Coronary artery (tissue), 2 donors: ENCODE data around the gene C1D.

ENCODE experiments used
- DNase-seq: peaks from one replicate; pipeline ENCODE4 v3.0.0-alpha.2; 2017; ENCODE audit warnings: low spot score
- H3K27ac ChIP-seq, 2 donors: fragments of 200-600 bp; sonication (generic); one replicate each; pipeline ENCODE4 v1.5.1; 2016 to 2019
- H3K4me3 ChIP-seq: fragments of 200-600 bp; sonication (generic); 2 replicates; pipeline ENCODE4 v1.5.1; 2016; ENCODE audit warnings: mild to moderate bottlenecking, moderate library complexity
- CTCF ChIP-seq: fragments of 200-600 bp; sonication (generic); IDR thresholded peaks from one replicate; pipeline ENCODE4 v1.5.1; 2019; ENCODE audit warnings: antibody characterized with exemption

The C1D gene

DNA sequence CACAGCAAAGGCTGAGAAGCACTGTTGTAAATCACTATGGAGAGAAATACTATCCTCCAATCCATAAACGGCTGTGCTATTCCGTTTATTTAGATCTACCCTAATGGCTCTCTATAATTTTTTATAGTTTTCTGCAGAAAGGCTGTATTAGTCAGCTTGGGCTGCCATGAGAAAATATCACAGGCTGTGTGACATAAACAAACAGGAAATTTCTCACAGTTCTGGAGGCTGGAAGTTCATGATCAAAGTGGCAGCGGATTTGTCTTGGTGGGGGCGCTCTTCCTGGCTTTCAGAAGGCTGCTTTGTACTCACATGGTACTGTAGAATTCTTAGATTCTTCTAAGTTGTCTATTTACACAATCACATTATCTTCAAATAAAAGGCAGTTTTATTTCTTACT lies 44.1 kb downstream of the C1D start:
- Histone ChIP-seq H3K27ac (no peak overlapping the region), H3K4me3 (no peak overlapping the region)
- DNase-seq = no peak
- no peak for TF ChIP-seq CTCF

- Histone ChIP-seq H3K4me3 (no peak overlapping the region), H3K27ac (no peak overlapping the region)
- DNase-seq = no peak
- no peak for TF ChIP-seq CTCF
Measured at GRCh38 chr2:68009526-68009925, 53.3 kb downstream of the C1D start.

GRCh38 chr2:68000170-68000825 lies 62.5 kb downstream of the C1D start:
- TF ChIP-seq CTCF = no peak
- Histone ChIP-seq H3K27ac (no peak overlapping the region), H3K4me3 (no peak overlapping the region)
- no peak for DNase-seq

DNA sequence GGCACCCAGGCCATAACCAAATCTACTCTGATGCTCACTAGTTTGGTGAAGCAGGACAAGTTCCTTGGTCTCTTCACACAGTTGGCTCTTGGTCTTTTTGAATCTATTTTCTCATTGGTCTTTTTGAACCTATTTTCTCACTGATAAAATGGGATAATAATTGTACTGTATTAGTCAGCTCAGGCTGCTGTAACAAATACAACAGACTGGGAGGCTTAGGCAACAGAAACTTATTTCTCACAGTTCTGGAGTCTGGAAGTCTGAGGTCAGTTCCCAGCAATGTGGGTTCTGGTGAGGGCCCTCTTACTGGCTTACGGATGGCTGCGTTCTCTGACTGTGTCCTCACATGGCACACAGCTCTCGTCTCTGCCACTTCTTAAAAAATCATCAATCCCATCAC lies 63.5 kb downstream of the C1D start:
- Histone ChIP-seq H3K27ac (no peak overlapping the region), H3K4me3 (no peak overlapping the region)
- no peak for TF ChIP-seq CTCF
- no peak for DNase-seq

GRCh38 chr2:67997903-67998302 lies 64.9 kb downstream of the C1D start:
- TF ChIP-seq CTCF = no peak
- Histone ChIP-seq H3K4me3 (no peak overlapping the region), H3K27ac (no peak overlapping the region)
- no peak for DNase-seq

- TF ChIP-seq CTCF = no peak
- DNase-seq = no peak
- H3K27ac ChIP-seq = no peak overlapping the region
- H3K4me3 ChIP-seq = no peak overlapping the region
Measured at GRCh38 chr2:67997528-67997900, 65.3 kb downstream of the C1D start.

GRCh38 chr2:67996772-67997527 lies 65.9 kb downstream of the C1D start:
- H3K27ac ChIP-seq = no peak overlapping the region
- no peak for DNase-seq

More at GRCh38 chr2:67996772-67997527, 65.9 kb downstream of the C1D start:
- no peak overlapping the region for H3K4me3 ChIP-seq
- TF ChIP-seq CTCF = no peak
